Measurements from ENCODE around the gene INSYN2B. TPM values are rescaled to one million over a fixed set of nuclear protein-coding genes. Genes with fewer than 3 reads are reported as not detected.

The INSYN2B gene
- total RNA-seq, 2 donors from 2014 or later: 0.75 TPM; not detected in 1

GRCh38 chr5:169933616-169934015 lies 46.7 kb downstream of the INSYN2B start:
- no peaks in the 10 kb centered on the region for H3K9me3 ChIP-seq
- H3K27me3 ChIP-seq: no peaks in the 10 kb centered on the region
- H3K4me1 ChIP-seq: no peaks in the 10 kb centered on the region
- no peak overlapping the region for H3K27ac ChIP-seq
- no peaks in the 10 kb centered on the region for H3K36me3 ChIP-seq
- no peak overlapping the region for H3K4me3 ChIP-seq
- no peak for TF ChIP-seq CTCF (IDR thresholded peaks at IDR 0.05)
- no peak for DNase-seq (ENCODE audit: low spot score)

GRCh38 chr5:169933127-169933526 lies 47.2 kb downstream of the INSYN2B start:
- Histone ChIP-seq H3K27me3 (no peaks in the 10 kb centered on the region), H3K4me1 (no peaks in the 10 kb centered on the region), H3K36me3 (no peaks in the 10 kb centered on the region), H3K9me3 (no peaks in the 10 kb centered on the region), H3K27ac (no peak overlapping the region), H3K4me3 (no peak overlapping the region)
- no peak for DNase-seq (ENCODE audit: low spot score)
- TF ChIP-seq CTCF (IDR thresholded peaks at IDR 0.05): no peak

- no peak for DNase-seq (ENCODE audit: low spot score)
Measured at GRCh38 chr5:169923988-169924387, 56.3 kb downstream of the INSYN2B start.

GRCh38 chr5:169922474-169922873 lies 57.8 kb downstream of the INSYN2B start:
- no peak overlapping the region for H3K4me3 ChIP-seq
- no peaks in the 10 kb centered on the region for H3K4me1 ChIP-seq
- H3K9me3 ChIP-seq: no peaks in the 10 kb centered on the region
- DNase-seq (ENCODE audit: low spot score): no peak
- no peaks in the 10 kb centered on the region for H3K27me3 ChIP-seq
- no peak for TF ChIP-seq CTCF (IDR thresholded peaks at IDR 0.05)
- no peaks in the 10 kb centered on the region for H3K36me3 ChIP-seq
- H3K27ac ChIP-seq: no peak overlapping the region

More at GRCh38 chr5:169923988-169924387, 56.3 kb downstream of the INSYN2B start:
- H3K9me3 ChIP-seq: no peaks in the 10 kb centered on the region
- no peaks in the 10 kb centered on the region for H3K27me3 ChIP-seq
- TF ChIP-seq CTCF (IDR thresholded peaks at IDR 0.05): no peak
- H3K4me1 ChIP-seq: no peaks in the 10 kb centered on the region
- no peaks in the 10 kb centered on the region for H3K36me3 ChIP-seq
- H3K4me3 ChIP-seq: no peak overlapping the region
- no peak overlapping the region for H3K27ac ChIP-seq

- Histone ChIP-seq H3K27ac (no peak overlapping the region), H3K4me1 (no peaks in the 10 kb centered on the region), H3K36me3 (no peaks in the 10 kb centered on the region), H3K27me3 (no peaks in the 10 kb centered on the region), H3K9me3 (no peaks in the 10 kb centered on the region), H3K4me3 (no peak overlapping the region)
- no peak for DNase-seq (ENCODE audit: low spot score)
- no peak for TF ChIP-seq CTCF (IDR thresholded peaks at IDR 0.05)
Measured at GRCh38 chr5:169921949-169922348, 58.3 kb downstream of the INSYN2B start.

GRCh38 chr5:169921384-169921783 lies 58.9 kb downstream of the INSYN2B start:
- no peak for DNase-seq (ENCODE audit: low spot score)
- H3K9me3 ChIP-seq: no peaks in the 10 kb centered on the region
- no peak for TF ChIP-seq CTCF (IDR thresholded peaks at IDR 0.05)

More at GRCh38 chr5:169921384-169921783, 58.9 kb downstream of the INSYN2B start:
- Histone ChIP-seq H3K4me3 (no peak overlapping the region), H3K27ac (no peak overlapping the region), H3K36me3 (no peaks in the 10 kb centered on the region), H3K4me1 (no peaks in the 10 kb centered on the region), H3K27me3 (no peaks in the 10 kb centered on the region)

All from right atrium auricular region (tissue), 2 donors.